Measurements from ENCODE around the gene DNAAF5. TPM values are rescaled to one million over a fixed set of nuclear protein-coding genes. Genes with fewer than 3 reads are reported as not detected.

Gene DNAAF5
- total and polyA plus RNA-seq, 9 of the 15 experiments (the other 6 are each of a cell fraction or from before 2014, with no cell fraction given): 3.1 to 69.7 (median 19.1) TPM

GRCh38 chr7:734214-734613, 7.7 kb downstream of the DNAAF5 start:
- 95% methylated on average over 4 of the region's 4 CpGs for WGBS (ENCODE audit: insufficient coverage, low coverage, missing lambda C conversion rate)
- no peaks in the 10 kb centered on the region for H3K27me3 ChIP-seq (ENCODE audit: control insufficient read depth in 2 of 2, insufficient read depth in 2 of 2, low read length in 2 of 2)
- no peaks in the 10 kb centered on the region for H4K20me1 ChIP-seq (replicated peaks; ENCODE audit: control insufficient read depth, insufficient read depth, low read length)
- H3K4me3 ChIP-seq: no peak overlapping the region
- no peaks in the 10 kb centered on the region for H3K9me1 ChIP-seq (ENCODE audit: control insufficient read depth, insufficient read depth, low read length)
- ChIA-PET POLR2A (no interaction called here), CTCF (ENCODE audit: low intra/inter-chr PET ratio) (no interaction called here)
- in situ Hi-C loops (cut with MboI): no loop called here
- no peak overlapping the region for H2AFZ ChIP-seq (ENCODE audit: low read depth, low read length)
- no TSS peak for BruUV-seq (replicated peaks)
- H3K27ac ChIP-seq (ENCODE audit: extremely low read depth, low read depth, low read length): no peak overlapping the region
- no peak for ATAC-seq
- no peak overlapping the region for H3K4me2 ChIP-seq (ENCODE audit: insufficient read depth, low read length)
- FAIRE-seq: no peak
- peaks cover 87% of the 10 kb centered on the region for H3K36me3 ChIP-seq (ENCODE audit: control insufficient read depth, insufficient read depth, low read length)
- intact Hi-C loops (cut with micrococcal nuclease): no loop called here
- peaks cover 0 to 20% of the 10 kb centered on the region in 2 experiments; a peak in 2 of 5 replicates for H3K4me1 ChIP-seq (replicated peaks in 1 of 2; ENCODE audit: control insufficient read depth in 2 of 2, insufficient read depth in 2 of 2, low read length in 2 of 2)
- H3K9me3 ChIP-seq (replicated peaks; ENCODE audit: control insufficient read depth, insufficient read depth, low read depth, low read length): peaks cover 17% of the 10 kb centered on the region
- H3K9ac ChIP-seq (ENCODE audit: insufficient read depth in 1 of 2, low read depth in 2 of 2, low read length in 2 of 2): no peak overlapping the region
- peaks cover 94% of the 10 kb centered on the region for H3K79me2 ChIP-seq (ENCODE audit: control insufficient read depth, insufficient read depth, low read length)
- peak in 1 of 4 experiments; percentile 39 for DNase-seq (ENCODE audit: extremely low read depth in 1 of 4, low spot score in 3 of 4)
- TF ChIP-seq ZBTB1 (CRISPR knock-in tag; IDR thresholded peaks at IDR 0.05; ENCODE audit: borderline replicate concordance, low read depth) (no peak), FOXJ2 (tag; IDR thresholded peaks at IDR 0.05) (no peak), CBX3 (IDR thresholded peaks at IDR 0.05; ENCODE audit: borderline replicate concordance in 1 of 2, low read length in 2 of 2) (peak in 1 of 2 experiments; percentile 99; a peak in 2 of 3 replicates), TARDBP (IDR thresholded peaks at IDR 0.05) (no peak), ZNF23 (CRISPR knock-in tag; IDR thresholded peaks at IDR 0.05) (no peak), HES1 (IDR thresholded peaks at IDR 0.05; ENCODE audit: low read depth) (no peak), ZNF324 (CRISPR knock-in tag; IDR thresholded peaks at IDR 0.05) (peak; percentile 100), TRIM28 (IDR thresholded peaks at IDR 0.05) (peak; percentile 55; the same call in 1 of the 2 replicates), JUNB (CRISPR knock-in tag; conservative IDR thresholded peaks at IDR 0.05) (no peak), XRCC3 (IDR thresholded peaks at IDR 0.05) (peak; percentile 61; the same call in 1 of the 2 replicates), CREB1 (IDR thresholded peaks at IDR 0.05) (no peak), CREB1 (CRISPR knock-in tag; IDR thresholded peaks at IDR 0.05) (no peak), TRIM24 (IDR thresholded peaks at IDR 0.05) (peak; percentile 61 to 69; a peak in 3 of 4 replicates), CUX1 (CRISPR knock-in tag; IDR thresholded peaks at IDR 0.05) (no peak), CBX5 (IDR thresholded peaks at IDR 0.05; ENCODE audit: borderline replicate concordance, low read depth) (peak; percentile 88; the same call in 1 of the 2 replicates), SOX6 (IDR thresholded peaks at IDR 0.05) (no peak), MEIS2 (IDR thresholded peaks at IDR 0.05; ENCODE audit: partially characterized antibody) (peak; percentile 89), PKNOX1 (IDR thresholded peaks at IDR 0.05) (peak; percentile 59)

Measured in K562 (cell line).